Spleen (tissue), 7 donors: Measurements from ENCODE around the gene U2AF1L4.

ENCODE experiments used
- CTCF ChIP-seq, 11 experiments: fragments of 200-600 bp in 7 of 11; fragments of 450-650 bp in 4 of 11; sonication (generic) in 4 of 11; IDR thresholded peaks in 8 of 11; conservative IDR thresholded peaks in 3 of 11; 1 replicate in 7 of 11; 2 replicates in 4 of 11; pipeline versions ENCODE4 v1.4.0 to v1.8.0; 2016 to 2021; ENCODE audit warnings: antibody characterized with exemption in 11 of 11, inconsistent platforms in 4 of 11, mild to moderate bottlenecking in 1 of 11
- POLR2A ChIP-seq, 3 donors: fragments of 450-650 bp; IDR thresholded peaks; one replicate each; pipeline ENCODE4 v1.5.1; 2017; ENCODE audit warnings: antibody characterized with exemption in 3 of 3, mild to moderate bottlenecking in 1 of 3
- POLR2AphosphoS5 ChIP-seq, 3 donors: sonication (generic); formaldehyde crosslinking; IDR thresholded peaks; one replicate each; pipeline ENCODE4 v1.5.1; 2017; ENCODE audit warnings: antibody characterized with exemption in 3 of 3
- donor health status: DM: no; HTN: no; CAD: no; lungs with moderate emphysema.
- donor health status: DM: no; HTN: no; CAD: no.
- donor health status: DM: no; HTN: no; CAD: no.

- no peak for TF ChIP-seq CTCF (IDR thresholded peaks at IDR 0.05 in 8 of 11, conservative IDR thresholded peaks at IDR 0.05 in 3 of 11)
- TF ChIP-seq POLR2A (IDR thresholded peaks at IDR 0.05) = no peak
- no peak for TF ChIP-seq POLR2AphosphoS5 (IDR thresholded peaks at IDR 0.05)
Observed at GRCh38 chr19:35719402-35720162, 25.6 kb downstream of the U2AF1L4 start.
